NCI-H128 (cell line): ENCODE measurements around the gene ASB6.

Experiments
- DNase-seq: peaks from one replicate; lab custom pipeline; 2025; ENCODE audit not compliant: unreplicated experiment; lab: John Stamatoyannopoulos, UW

The ASB6 gene

GRCh38 chr9:129587487-129588262 lies 54.3 kb downstream of the ASB6 start:
- no peak for DNase-seq

GRCh38 chr9:129586685-129587084 lies 55.3 kb downstream of the ASB6 start:
- no peak for DNase-seq

GRCh38 chr9:129586245-129586644 lies 55.7 kb downstream of the ASB6 start:
- no peak for DNase-seq

GRCh38 chr9:129585352-129585751 lies 56.6 kb downstream of the ASB6 start:
- DNase-seq = no peak
